Prostate gland (tissue), 2 donors: Measurements from ENCODE around the gene LRBA.
"Not testable (repeated sequence)": the region's sequence is repeated elsewhere in the genome, so short reads cannot be mapped to it uniquely, and the experiment has no call there.

Experiments
- CTCF ChIP-seq, 4 experiments: fragments of 200-600 bp in 2 of 4; fragments of 450-650 bp in 2 of 4; sonication (generic) in 2 of 4; IDR thresholded peaks; 1 replicate in 3 of 4; 2 replicates in 1 of 4; pipeline ENCODE4 v1.5.1; 2016 to 2019; ENCODE audit warnings: antibody characterized with exemption in 4 of 4, mild to moderate bottlenecking in 2 of 4, moderate library complexity in 2 of 4
- POLR2A ChIP-seq: fragments of 450-650 bp; IDR thresholded peaks from one replicate; pipeline ENCODE4 v1.6.1; 2016; ENCODE audit warnings: antibody characterized with exemption, mild to moderate bottlenecking
- POLR2AphosphoS5 ChIP-seq: sonication (generic); formaldehyde crosslinking; IDR thresholded peaks from one replicate; pipeline ENCODE4 v1.6.1; 2017; ENCODE audit warnings: antibody characterized with exemption

GRCh38 chr4:150557811-150558210, 457.3 kb downstream of the LRBA start:
- not testable (repeated sequence) for TF ChIP-seq CTCF (IDR thresholded peaks at IDR 0.05); POLR2AphosphoS5; POLR2A
